ENCODE results near the gene LRRTM1.

Gene LRRTM1

DNA sequence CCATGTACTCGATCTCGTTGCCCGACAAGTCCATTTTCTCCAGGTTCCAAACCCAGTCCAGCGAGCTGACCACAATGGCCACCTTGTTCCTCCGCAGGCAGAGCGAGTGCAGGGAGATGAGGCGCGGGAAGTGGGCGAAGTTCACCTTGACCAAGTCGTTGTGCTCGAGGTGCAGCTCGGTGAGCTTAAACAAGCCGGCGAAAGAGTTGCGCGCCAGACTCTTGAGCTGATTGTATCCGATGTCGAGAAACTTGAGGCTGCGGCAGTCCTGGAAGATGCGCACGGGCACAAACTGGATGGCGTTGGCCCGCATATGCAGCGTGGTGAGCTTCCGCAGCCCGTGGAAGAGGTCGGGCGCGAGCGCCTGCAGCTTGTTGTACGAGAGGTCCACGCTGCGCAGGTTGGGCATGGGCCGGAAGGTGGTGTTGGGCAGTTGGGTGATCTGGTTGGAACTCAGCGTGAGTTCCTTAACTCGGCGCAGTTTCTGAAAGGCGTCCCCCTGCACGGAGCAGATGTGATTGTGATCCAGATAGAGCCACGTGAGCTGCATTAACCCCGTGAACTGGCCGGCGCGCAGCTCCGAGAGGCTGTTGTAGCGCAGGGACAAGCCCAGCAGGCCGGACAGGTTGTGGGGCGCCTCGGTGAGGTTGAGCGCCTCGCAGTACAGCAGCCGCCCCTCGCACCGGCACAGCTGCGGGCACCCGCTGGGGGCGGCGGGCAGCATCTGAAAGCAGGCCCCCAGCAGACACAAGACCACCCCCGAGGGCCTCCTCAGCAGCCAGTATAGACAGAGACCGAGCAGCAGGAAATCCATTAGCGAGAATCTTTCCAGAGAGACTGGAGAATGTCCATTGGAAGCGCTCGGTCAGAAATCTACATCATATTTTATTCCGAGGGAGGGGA, 1.3 kb downstream of the LRRTM1 start:
- DNase-seq = no peak

DNA sequence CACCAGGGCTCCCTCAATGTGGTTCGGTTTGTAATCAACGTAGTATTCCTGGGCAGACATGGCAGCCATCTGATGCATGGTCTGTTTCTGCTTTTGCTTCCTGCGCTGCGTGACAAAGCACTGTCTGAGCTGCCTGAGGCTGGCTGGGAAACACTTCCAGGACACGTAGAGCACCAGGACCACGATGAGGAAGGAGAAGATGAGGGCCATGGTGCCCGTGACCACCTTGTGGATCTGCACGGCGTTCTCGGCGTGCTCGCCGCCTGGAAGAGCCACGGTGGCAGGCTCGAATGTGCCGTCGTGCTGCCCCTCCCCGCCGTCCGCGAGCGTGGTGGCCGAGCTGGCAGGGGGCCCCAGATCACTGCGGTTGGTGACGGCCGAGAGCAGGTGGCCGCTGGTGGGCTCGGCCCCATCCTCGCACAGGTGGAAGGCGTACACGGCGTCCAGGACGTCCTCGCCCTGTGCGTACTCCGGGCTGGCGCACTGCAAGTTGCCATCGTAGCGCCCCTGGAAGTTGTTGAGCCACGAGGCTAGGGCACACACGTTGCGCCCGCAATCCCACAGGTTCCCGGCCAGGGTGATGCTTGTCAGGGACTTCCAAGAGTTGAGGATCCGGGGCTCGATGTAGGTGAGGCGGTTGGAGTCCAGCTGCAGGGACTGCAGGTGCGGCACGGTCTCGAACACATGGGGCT, 2.1 kb downstream of the LRRTM1 start:
- H3K4me3 ChIP-seq (ENCODE audit: insufficient read depth, low read depth, low read length, poor library complexity, severe bottlenecking) = no peak overlapping the region
- H3K36me3 ChIP-seq (ENCODE audit: control insufficient read depth, insufficient read depth, low read length) = no peaks in the 10 kb centered on the region
- no peak for DNase-seq
- H3K9me3 ChIP-seq (ENCODE audit: control insufficient read depth, low read length) = no peaks in the 10 kb centered on the region
- no peak overlapping the region for H3K27ac ChIP-seq (ENCODE audit: insufficient read depth, low read length, poor library complexity, severe bottlenecking)
- H3K27me3 ChIP-seq (replicated peaks; ENCODE audit: control insufficient read depth, insufficient read depth, low read length, poor library complexity, severe bottlenecking) = no peaks in the 10 kb centered on the region
- H3K4me1 ChIP-seq (ENCODE audit: control insufficient read depth, insufficient read depth, low read length, poor library complexity, severe bottlenecking) = no peaks in the 10 kb centered on the region

More for the DNA sequence above, 1.3 kb downstream of the LRRTM1 start:
- Histone ChIP-seq H3K9me3 (ENCODE audit: control insufficient read depth, low read length) (no peaks in the 10 kb centered on the region), H3K4me1 (ENCODE audit: control insufficient read depth, insufficient read depth, low read length, poor library complexity, severe bottlenecking) (no peaks in the 10 kb centered on the region), H3K36me3 (ENCODE audit: control insufficient read depth, insufficient read depth, low read length) (no peaks in the 10 kb centered on the region), H3K27ac (ENCODE audit: insufficient read depth, low read length, poor library complexity, severe bottlenecking) (no peak overlapping the region), H3K27me3 (replicated peaks; ENCODE audit: control insufficient read depth, insufficient read depth, low read length, poor library complexity, severe bottlenecking) (no peaks in the 10 kb centered on the region), H3K4me3 (ENCODE audit: insufficient read depth, low read depth, low read length, poor library complexity, severe bottlenecking) (no peak overlapping the region)

DNA sequence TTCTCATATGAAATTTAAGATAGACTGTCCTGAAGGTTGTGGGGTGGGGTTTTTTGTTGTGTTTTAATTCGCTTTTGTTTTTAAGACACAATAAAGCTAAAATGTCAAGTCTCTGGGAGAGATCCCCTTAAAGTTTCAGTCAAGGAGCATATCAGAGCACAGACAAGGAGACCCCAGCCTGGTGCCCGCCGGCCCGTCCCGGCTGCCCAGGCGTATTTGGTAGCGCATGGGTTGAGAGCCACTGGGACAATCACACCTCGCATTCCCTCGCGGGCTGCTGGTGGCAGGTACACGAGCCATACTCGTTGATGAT, 2.6 kb downstream of the LRRTM1 start:
- no peak overlapping the region for H3K4me3 ChIP-seq (ENCODE audit: insufficient read depth, low read depth, low read length, poor library complexity, severe bottlenecking)
- H3K27me3 ChIP-seq (replicated peaks; ENCODE audit: control insufficient read depth, insufficient read depth, low read length, poor library complexity, severe bottlenecking) = no peaks in the 10 kb centered on the region
- no peak for DNase-seq
- no peaks in the 10 kb centered on the region for H3K9me3 ChIP-seq (ENCODE audit: control insufficient read depth, low read length)
- H3K4me1 ChIP-seq (ENCODE audit: control insufficient read depth, insufficient read depth, low read length, poor library complexity, severe bottlenecking) = no peaks in the 10 kb centered on the region
- no peaks in the 10 kb centered on the region for H3K36me3 ChIP-seq (ENCODE audit: control insufficient read depth, insufficient read depth, low read length)
- H3K27ac ChIP-seq (ENCODE audit: insufficient read depth, low read length, poor library complexity, severe bottlenecking) = no peak overlapping the region

DNA sequence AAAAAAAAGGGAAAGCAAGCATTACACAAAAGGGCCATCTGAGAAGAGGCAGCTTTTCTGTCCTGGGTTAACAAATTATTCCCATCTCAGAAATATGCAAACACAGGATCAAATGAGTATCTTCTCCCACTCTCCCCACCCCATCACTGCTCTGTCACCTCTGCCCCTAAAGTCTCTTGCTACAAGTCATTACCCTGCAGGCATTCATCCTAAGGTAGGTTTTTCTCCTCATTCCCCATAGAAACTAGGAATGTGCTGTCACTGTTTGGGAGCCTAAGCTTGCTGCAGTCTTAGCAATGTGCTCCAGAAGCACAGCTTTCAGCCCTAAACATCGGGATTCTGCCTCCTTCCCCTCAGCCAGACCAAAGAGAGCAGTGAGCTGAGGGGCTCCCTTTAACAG, 3.6 kb downstream of the LRRTM1 start:
- Histone ChIP-seq H3K27me3 (replicated peaks; ENCODE audit: control insufficient read depth, insufficient read depth, low read length, poor library complexity, severe bottlenecking) (no peaks in the 10 kb centered on the region), H3K36me3 (ENCODE audit: control insufficient read depth, insufficient read depth, low read length) (no peaks in the 10 kb centered on the region), H3K4me1 (ENCODE audit: control insufficient read depth, insufficient read depth, low read length, poor library complexity, severe bottlenecking) (no peaks in the 10 kb centered on the region), H3K4me3 (ENCODE audit: insufficient read depth, low read depth, low read length, poor library complexity, severe bottlenecking) (no peak overlapping the region), H3K9me3 (ENCODE audit: control insufficient read depth, low read length) (no peaks in the 10 kb centered on the region), H3K27ac (ENCODE audit: insufficient read depth, low read length, poor library complexity, severe bottlenecking) (no peak overlapping the region)
- no peak for DNase-seq

DNA sequence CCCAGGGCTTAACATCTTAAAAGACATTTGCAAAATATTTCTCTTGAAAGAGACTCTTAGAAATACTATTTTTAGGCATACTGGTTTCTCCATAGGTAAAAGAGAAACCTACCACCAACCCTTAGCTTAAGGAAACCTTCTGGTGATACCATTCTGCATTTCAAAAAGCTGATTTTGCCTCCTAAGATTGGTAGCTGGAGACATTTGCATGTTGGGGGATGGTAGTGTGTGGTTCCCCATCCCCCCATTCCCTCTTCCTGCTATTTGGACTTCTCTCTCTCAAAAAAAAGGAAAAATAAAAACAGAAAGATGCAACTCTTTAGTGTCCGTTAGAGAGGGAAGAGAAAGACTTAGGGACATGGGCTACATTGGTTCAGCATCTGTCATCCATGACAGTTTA, 4.2 kb downstream of the LRRTM1 start:
- Histone ChIP-seq H3K4me3 (ENCODE audit: insufficient read depth, low read depth, low read length, poor library complexity, severe bottlenecking) (no peak overlapping the region), H3K36me3 (ENCODE audit: control insufficient read depth, insufficient read depth, low read length) (no peaks in the 10 kb centered on the region), H3K4me1 (ENCODE audit: control insufficient read depth, insufficient read depth, low read length, poor library complexity, severe bottlenecking) (no peaks in the 10 kb centered on the region), H3K9me3 (ENCODE audit: control insufficient read depth, low read length) (no peaks in the 10 kb centered on the region), H3K27ac (ENCODE audit: insufficient read depth, low read length, poor library complexity, severe bottlenecking) (no peak overlapping the region), H3K27me3 (replicated peaks; ENCODE audit: control insufficient read depth, insufficient read depth, low read length, poor library complexity, severe bottlenecking) (no peaks in the 10 kb centered on the region)
- DNase-seq = no peak

DNA sequence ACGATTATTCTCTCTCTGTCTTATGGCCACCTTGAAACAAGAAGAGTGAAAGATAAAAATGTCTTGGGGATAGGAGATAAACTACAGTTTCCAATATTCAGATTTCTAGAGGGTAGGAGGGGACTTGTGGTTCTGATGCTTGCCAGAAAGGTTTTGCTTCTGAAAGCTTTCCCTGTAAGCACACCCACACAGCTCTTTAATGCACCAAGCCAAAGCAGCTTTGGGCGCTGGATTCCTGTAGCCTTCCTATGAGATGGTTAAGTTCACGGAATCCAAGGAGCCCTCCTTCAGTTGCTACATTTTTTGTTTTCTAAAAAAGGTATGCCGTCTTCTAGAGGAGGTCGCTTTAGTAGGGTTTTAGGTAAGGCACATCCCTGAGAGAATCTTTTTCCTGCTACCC, 4.9 kb downstream of the LRRTM1 start:
- Histone ChIP-seq H3K36me3 (ENCODE audit: control insufficient read depth, insufficient read depth, low read length) (no peaks in the 10 kb centered on the region), H3K9me3 (ENCODE audit: control insufficient read depth, low read length) (no peaks in the 10 kb centered on the region), H3K27ac (ENCODE audit: insufficient read depth, low read length, poor library complexity, severe bottlenecking) (no peak overlapping the region), H3K4me1 (ENCODE audit: control insufficient read depth, insufficient read depth, low read length, poor library complexity, severe bottlenecking) (no peaks in the 10 kb centered on the region), H3K27me3 (replicated peaks; ENCODE audit: control insufficient read depth, insufficient read depth, low read length, poor library complexity, severe bottlenecking) (no peaks in the 10 kb centered on the region), H3K4me3 (ENCODE audit: insufficient read depth, low read depth, low read length, poor library complexity, severe bottlenecking) (no peak overlapping the region)
- DNase-seq = no peak

DNA sequence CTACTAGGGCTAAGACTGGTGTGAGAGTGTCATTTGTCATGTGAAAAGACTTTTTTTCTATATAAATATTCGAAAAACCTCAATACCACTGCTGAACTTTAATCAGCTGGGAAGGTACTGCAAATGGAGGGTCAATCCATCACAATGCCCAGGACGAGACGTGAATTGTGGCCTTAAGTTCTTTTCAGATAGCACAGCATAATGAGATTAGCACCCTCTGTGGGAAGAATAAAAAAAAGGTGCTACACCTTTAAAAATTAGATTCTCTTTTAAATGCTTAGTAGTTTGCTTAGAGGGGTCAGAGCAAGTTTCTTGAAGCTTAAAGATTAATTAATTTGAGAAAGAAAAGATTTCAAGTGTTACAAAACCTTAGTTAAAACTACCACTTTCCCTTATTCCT, 5.6 kb downstream of the LRRTM1 start:
- Histone ChIP-seq H3K4me3 (ENCODE audit: insufficient read depth, low read depth, low read length, poor library complexity, severe bottlenecking) (no peak overlapping the region), H3K9me3 (ENCODE audit: control insufficient read depth, low read length) (no peaks in the 10 kb centered on the region), H3K36me3 (ENCODE audit: control insufficient read depth, insufficient read depth, low read length) (no peaks in the 10 kb centered on the region), H3K4me1 (ENCODE audit: control insufficient read depth, insufficient read depth, low read length, poor library complexity, severe bottlenecking) (no peaks in the 10 kb centered on the region), H3K27ac (ENCODE audit: insufficient read depth, low read length, poor library complexity, severe bottlenecking) (no peak overlapping the region), H3K27me3 (replicated peaks; ENCODE audit: control insufficient read depth, insufficient read depth, low read length, poor library complexity, severe bottlenecking) (no peaks in the 10 kb centered on the region)
- DNase-seq = no peak

DNA sequence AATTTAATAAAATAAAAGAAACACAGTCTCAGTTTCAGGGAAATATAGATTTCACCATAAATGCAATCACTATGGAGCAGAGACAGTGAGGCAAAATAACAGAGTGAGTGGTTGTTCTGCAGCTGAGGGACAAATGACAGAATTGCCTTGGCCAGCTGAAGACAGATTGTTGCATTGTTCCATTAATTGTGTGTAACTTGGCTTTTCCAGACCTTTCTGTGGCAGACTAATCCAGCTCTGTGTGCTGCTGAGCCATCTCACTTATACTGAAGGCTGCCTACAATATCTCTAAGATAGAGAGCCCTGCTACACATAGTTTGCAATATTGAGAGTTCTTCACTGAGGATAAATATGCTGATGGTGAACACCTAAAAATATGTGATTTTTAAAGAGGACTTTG, 11.5 kb downstream of the LRRTM1 start:
- DNase-seq = no peak
- no peak overlapping the region for H3K27ac ChIP-seq (ENCODE audit: insufficient read depth, low read length, poor library complexity, severe bottlenecking)
- H3K4me1 ChIP-seq (ENCODE audit: control insufficient read depth, insufficient read depth, low read length, poor library complexity, severe bottlenecking) = no peaks in the 10 kb centered on the region
- H3K4me3 ChIP-seq (ENCODE audit: insufficient read depth, low read depth, low read length, poor library complexity, severe bottlenecking) = no peak overlapping the region
- no peaks in the 10 kb centered on the region for H3K9me3 ChIP-seq (ENCODE audit: control insufficient read depth, low read length)
- H3K27me3 ChIP-seq (replicated peaks; ENCODE audit: control insufficient read depth, insufficient read depth, low read length, poor library complexity, severe bottlenecking) = no peaks in the 10 kb centered on the region
- no peaks in the 10 kb centered on the region for H3K36me3 ChIP-seq (ENCODE audit: control insufficient read depth, insufficient read depth, low read length)

DNA sequence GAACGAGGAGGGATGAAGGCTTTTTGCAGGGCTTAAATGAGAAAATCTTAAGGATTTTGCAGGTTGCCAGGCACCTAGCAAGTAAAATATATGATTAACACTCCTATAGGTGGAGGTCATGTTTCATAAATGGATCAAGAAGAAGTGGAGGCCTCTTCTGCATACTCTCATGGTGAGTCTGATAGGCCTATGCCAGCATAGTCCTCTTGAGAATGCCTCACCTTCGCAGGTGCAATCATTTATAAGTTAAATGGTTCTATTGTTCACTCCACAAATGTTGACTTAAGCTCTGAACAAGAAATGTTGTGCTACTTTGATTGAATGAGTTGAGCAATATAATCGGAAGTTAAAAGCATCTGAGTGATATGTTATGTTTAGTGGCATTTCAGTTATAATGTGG, 12.1 kb downstream of the LRRTM1 start:
- H3K9me3 ChIP-seq (ENCODE audit: control insufficient read depth, low read length) = no peaks in the 10 kb centered on the region
- DNase-seq = no peak
- no peaks in the 10 kb centered on the region for H3K36me3 ChIP-seq (ENCODE audit: control insufficient read depth, insufficient read depth, low read length)

DNA sequence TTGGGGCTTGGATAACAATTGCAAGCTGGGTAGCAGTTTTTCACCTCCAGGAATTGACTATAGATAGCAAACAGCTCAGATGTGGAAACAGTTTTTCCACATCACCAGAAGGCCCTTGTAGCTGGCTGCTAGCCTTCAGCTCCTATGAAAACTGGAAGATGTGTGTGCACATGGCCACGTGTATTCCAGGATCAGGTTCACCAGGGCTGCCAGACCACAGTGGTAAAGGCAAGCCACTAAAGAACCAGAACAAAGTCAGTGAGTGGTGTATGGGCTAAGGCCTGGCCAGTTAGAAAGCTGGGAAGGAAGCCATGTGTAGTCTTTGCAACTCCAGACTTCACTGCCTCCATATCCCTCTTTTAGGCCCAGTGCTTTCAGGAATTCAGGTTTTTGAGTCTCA, 12.9 kb downstream of the LRRTM1 start:
- H3K4me3 ChIP-seq (ENCODE audit: insufficient read depth, low read depth, low read length, poor library complexity, severe bottlenecking) = no peak overlapping the region
- H3K27me3 ChIP-seq (replicated peaks; ENCODE audit: control insufficient read depth, insufficient read depth, low read length, poor library complexity, severe bottlenecking) = no peaks in the 10 kb centered on the region
- no peaks in the 10 kb centered on the region for H3K36me3 ChIP-seq (ENCODE audit: control insufficient read depth, insufficient read depth, low read length)
- DNase-seq = no peak
- H3K4me1 ChIP-seq (ENCODE audit: control insufficient read depth, insufficient read depth, low read length, poor library complexity, severe bottlenecking) = no peaks in the 10 kb centered on the region
- no peak overlapping the region for H3K27ac ChIP-seq (ENCODE audit: insufficient read depth, low read length, poor library complexity, severe bottlenecking)
- no peaks in the 10 kb centered on the region for H3K9me3 ChIP-seq (ENCODE audit: control insufficient read depth, low read length)

More for the DNA sequence above, 12.1 kb downstream of the LRRTM1 start:
- Histone ChIP-seq H3K27ac (ENCODE audit: insufficient read depth, low read length, poor library complexity, severe bottlenecking) (no peak overlapping the region), H3K27me3 (replicated peaks; ENCODE audit: control insufficient read depth, insufficient read depth, low read length, poor library complexity, severe bottlenecking) (no peaks in the 10 kb centered on the region), H3K4me1 (ENCODE audit: control insufficient read depth, insufficient read depth, low read length, poor library complexity, severe bottlenecking) (no peaks in the 10 kb centered on the region), H3K4me3 (ENCODE audit: insufficient read depth, low read depth, low read length, poor library complexity, severe bottlenecking) (no peak overlapping the region)
